Measurements from ENCODE around the gene EED.
A peak's percentile ranks its signal among the peaks of the same experiment; 100 is the strongest.
"Not testable (repeated sequence)": the region's sequence is repeated elsewhere in the genome, so short reads cannot be mapped to it uniquely, and the experiment has no call there.

Gene EED

DNA sequence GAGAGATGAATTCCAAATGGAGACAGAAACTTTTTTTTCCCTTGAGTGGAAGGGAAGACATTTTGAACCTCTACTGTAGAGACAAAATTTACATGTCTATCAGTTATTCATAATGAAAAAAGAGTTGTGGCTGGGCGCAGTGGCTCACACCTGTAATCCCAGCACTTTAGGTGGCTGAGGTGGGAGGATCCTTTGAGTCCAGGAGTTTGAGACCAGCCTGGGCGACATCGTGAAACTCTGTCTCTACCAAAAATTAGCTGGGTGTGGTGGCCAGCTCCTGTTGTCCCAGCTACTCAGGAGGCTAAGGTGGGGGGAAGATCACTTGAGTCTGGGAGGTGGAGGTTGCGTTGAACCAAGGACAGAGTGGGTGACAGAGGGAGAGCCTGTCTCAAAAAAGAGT, 4.1 kb downstream of the EED start:
- DNase-seq, result no peak

DNA sequence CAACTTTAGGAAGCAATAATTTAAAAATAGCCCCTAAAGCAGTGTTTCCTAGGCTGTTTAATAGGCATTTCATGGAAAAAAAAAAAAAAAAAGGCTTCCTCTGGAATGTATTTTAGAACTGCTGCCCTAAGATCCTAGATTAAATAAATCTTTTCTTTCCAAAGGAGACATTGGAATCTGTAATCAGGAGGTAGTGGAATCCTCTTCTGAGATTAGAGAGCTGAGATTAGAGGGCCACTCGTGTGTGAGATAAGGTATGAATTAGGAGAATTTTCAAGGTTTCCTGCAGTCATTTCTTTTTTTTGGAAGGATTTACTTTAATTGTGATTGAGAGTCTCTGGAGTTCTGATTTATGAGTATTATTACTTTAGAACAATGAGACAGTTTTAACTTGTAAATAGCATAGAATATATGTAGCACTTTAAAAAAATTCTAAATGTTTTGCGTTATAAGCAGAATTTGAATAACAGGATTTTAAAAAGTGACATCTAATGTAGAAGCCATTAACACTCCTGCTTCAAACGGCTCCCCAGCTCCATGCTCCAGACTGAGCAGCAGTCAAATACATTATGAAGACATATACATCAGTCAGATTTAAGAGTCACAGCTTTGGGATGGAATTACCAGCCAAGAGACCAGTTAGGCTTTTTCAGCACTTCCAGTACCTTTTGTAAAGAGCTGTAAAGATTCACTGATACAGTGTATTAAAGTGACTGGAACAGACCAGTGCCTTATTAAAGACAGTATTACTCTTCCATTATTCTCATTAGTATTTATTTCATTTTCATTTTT, 5.0 kb downstream of the EED start:
- no peak for DNase-seq

DNA sequence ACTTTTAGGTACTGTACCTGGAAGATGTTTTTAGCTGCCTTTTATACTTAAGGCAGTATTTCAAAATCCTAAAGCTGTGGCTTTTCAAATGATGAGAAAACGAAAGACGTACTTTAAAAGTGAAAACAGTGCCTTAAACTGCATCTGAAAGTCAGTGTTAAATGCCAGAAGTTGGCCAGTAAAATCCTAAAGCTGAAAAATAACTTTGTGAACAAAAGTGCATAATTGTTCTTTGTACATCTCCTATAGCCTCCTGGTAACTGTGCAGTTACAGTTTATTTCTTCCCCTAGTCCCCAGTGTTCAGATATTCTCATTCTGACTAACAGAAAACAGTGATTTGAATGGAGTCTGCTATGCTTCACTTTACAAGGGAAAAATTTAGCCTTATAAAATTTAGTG, 6.8 kb downstream of the EED start:
- DNase-seq, result no peak

DNA sequence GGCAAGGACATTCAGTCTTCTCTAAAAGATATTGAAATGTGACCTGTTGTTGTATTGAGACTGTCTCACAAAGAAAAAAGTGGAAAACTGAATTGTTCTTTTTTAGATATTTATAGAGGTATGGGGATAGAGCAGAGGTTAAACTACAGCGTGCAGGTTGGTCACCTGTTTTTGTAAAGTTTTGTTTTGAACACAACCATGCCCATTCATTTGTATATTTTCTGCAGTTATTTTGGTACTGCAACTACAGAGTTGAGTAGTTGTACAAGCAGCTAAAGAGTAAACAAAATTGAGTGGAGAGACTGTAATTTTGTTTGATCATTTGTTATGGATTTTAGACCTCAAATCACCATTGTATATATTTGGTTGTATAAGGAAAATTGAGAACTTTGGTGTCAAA, 11.3 kb downstream of the EED start:
- no peak for DNase-seq

DNA sequence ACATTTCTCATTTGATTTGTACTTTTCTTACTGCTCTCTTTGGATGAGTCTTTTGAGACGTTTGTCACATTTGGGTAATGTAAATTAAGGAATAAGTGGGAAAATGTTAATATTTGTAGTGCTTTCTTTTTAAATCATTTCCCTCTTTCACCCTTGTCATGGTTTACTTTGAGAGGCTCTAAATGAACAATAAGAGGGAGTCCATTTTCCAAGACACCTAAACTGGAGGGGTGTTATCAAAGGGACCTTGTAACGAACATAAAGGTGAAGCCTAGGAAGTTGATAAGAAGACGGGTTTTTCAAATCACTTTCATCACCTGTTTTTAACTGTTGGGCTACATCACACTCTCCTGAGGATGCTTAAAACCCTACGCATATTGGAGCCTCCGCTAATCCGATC, 12.1 kb downstream of the EED start:
- DNase-seq, result no peak

DNA sequence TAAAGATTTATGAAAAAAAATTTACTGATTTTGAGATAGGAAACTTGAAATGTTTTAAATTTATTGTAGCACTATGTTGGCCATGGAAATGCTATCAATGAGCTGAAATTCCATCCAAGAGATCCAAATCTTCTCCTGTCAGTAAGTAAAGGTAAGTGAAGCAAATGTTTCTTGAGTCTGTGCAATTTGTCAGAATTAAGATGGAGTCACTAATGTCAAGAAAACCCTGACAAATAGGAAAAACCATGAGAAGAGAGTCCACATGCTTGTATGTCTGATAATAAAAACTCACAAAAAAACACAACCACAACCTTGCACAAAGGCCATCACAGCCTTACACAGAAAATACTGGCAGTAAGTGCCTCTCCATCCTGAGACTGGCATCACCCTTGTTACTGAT, 12.9 kb downstream of the EED start:
- no peak for DNase-seq

DNA sequence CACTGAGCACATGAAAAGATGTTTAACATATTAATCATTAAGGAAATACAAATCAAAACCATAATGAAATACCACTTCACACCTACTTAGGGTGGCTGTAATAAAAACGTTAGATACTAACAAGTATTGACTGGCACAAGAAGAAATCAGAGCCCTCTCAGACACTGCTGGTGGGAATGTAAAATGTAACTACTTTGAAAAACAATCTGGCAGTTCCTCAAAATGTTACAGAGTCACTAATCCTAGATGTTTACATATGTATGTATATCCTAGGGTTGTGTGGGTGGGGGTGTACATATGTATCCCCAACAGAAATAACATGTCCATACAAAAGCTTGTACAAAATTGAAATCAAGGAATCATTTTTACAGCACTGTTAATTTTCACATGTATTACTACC, 15.2 kb downstream of the EED start:
- DNase-seq, result no peak

DNA sequence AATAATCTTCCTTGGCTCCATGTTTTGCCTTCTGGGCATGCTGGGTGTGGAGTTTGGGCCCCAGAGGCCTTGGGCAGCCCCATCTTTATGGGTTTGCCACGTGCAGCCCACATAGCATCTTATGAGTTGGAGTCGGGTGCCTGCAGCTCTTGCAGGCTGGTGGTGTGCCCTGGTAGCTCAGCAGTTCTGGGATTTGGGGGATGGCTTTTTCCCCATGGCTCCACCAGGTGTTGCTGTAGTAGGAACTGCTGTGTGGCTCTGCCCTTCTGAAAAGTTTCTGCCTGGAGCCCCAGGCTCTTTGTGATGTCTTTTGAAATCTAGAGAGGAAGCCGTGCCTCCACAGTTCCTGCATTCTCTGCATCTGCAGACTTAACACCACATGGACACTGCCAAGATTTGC, 16.8 kb downstream of the EED start:
- DNase-seq, result no peak

DNA sequence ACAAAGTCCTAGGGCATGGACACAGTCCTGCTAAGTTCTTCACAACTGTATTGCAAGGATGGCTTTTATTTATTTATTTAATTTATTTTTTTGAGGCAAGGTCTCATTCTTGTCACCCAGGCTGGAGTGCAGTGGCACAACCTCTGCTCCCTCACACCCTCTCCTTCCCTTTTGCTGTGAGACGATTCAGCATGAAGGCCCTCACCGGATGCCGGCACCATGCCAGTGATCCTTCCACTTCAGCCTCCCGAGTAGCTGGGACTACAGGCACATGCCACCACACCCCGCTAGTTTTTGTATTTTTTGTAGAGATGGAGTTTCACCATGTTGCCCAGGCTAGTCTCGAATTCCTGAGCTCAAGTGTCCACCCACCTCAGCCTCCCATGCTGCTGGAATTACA, 17.8 kb downstream of the EED start:
- no peak for DNase-seq

DNA sequence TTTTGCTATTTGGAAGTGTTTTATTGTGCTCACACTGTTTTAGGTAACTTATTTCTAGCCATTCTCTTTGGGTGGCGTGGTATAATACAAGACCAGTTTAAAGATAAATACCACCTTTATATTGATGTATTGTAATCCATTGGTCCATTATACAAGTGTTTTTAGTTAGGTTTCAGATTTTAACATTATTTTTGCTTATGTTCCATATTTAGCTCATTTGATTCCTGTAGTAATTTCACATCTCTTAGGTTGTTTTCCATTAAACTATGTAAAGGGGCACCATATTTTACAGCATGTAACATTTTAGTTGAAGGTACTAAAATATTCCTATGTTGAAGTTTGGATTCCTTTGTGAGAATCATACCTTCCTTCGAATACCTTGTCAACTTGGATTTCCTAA, 20.1 kb downstream of the EED start:
- no peak for DNase-seq

DNA sequence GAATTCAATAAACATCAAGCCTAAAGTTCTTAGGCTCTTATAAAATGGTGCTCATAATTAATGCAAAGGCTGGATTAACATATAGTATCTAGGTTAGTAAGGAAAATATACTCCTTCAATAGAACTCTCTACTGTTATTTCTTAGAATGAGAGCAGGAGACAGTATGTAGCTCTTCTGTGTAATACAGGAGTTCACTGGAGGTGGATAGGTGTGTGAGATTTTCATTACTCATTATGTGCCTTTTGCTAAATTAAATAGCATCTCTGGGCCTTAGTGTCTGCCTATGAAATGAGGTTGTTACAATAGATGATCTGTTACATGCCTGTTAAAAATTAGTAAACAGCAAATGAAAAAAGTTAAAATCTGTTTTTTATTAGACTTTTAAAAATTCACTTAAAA, 20.6 kb downstream of the EED start:
- no peak for DNase-seq

DNA sequence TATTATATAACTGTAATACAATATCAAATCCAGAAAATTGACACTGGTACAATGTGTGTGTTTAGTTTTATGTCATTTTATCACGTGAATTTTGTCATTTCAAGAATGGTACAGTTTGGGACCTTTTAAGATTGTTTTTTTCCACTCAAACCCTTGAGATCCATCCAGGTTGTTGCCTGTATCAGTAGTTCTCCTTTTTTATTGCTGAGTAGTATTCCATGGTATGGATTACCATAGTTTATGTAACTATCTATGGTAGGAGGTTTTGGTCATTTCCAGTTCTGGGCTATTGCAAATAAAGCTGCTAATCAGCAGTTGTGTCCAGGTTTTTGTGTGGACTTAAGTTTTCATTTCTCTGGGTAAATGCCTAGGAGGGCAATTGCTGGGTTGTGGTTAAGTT, 25.1 kb downstream of the EED start:
- DNase-seq, result no peak

DNA sequence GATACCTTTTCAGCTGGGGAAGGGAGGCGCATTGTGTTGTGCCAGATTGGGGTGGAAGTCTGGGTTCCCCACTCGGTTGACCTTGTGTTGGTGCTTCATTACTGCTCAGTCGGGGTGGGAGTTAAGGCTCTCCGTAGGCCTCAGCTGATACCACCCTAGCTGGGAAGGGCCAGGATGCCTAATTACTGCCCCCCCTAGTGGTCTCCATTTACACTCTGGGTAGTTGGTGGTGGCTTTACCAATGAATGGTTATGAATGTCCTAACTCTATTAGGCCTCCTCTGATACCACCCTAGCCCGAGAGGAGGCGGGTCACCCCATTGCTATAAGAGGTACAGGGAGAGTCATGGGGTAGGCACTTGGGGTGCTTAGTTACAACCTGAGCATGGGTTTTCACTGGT, 29.9 kb downstream of the EED start:
- DNase-seq, result no peak

DNA sequence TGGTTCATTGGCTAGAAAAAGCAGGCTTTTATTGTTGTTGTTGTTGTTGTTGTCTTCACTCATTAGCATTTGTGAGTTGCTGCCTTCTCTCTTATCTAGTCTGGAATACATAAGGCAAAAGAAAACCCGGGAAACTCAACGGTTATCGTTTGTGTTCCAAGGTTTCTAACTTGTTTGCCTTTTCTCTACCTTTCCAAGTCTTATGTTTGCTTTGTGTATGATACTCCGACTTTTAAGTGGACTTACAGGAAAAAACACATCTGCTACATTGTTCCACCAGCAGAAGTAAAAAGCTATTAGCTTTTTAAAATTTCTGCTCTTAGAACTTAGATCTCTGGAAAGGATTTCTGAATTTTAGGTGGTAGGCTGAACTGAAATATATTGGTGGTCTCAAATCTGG, 30.4 kb downstream of the EED start:
- DNase-seq, result no peak

DNA sequence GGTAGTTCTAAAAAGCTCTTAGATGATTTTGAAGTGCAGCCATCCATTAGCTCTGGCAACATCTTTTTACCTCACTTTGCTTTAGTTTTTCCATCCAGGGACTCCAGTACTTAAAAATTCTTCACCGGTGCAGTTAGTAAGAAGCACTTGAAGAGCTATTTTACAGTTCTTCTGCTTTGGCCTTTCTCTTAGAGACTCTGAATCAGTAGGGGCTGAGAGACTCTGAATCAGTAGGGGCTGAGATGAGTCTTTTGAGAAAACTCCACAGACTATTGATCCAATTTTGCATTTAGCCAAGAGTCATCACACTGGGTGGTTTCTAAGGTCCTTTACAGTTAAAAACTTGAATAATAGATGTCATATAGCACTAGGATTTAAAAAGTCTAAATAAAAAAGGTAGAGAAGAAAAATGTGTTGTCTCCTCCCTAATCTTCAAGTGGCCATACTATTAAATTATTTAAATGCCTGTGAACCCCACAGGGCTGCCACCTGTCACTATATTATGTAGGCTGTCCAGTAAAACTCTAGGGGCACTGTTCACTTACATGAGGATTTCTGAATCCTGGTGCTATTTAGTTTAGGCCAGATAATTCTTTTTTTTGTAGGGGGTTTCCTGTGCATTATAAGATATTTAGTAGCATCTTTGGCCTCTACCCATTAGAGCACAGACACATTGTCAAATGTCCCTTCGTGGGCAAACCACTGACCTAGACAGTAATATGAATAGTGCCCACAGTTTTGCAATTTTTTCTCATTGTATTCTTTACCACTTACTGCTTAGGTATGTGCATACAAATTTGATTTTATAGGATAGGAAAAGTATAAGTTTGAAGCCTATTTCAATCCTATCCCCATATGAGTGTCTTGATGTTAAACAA, 31.2 kb downstream of the EED start:
- DNase-seq, result no peak

DNA sequence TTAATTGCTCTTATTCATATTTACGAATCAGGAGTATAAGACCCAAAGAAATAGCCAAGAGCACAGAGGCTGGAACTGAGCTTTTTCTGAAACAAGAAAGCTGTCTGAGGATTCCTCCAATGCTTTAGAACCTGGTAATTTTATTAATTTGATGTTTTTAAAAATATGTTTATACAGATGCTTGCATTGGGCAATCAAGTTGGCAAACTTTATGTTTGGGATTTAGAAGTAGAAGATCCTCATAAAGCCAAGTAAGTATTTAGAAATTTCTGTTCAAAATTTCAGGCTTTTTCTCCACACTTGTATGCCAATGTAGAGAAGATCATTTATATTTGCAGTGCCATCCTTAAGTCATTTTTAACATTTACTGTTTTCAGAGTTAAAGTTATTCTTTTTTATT, 33.2 kb downstream of the EED start:
- DNase-seq, result no peak

DNA sequence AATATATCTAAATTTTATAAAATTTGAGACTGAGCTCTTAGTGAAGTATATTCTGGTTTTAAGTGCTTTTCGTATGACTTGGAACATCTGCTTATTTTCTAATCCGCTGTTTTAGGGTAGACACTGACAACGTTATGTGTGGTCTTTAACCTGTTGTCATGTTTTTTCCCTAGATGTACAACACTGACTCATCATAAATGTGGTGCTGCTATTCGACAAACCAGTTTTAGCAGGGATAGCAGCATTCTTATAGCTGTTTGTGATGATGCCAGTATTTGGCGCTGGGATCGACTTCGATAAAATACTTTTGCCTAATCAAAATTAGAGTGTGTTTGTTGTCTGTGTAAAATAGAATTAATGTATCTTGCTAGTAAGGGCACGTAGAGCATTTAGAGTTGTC, 33.7 kb downstream of the EED start:
- DNase-seq, result no peak

DNA sequence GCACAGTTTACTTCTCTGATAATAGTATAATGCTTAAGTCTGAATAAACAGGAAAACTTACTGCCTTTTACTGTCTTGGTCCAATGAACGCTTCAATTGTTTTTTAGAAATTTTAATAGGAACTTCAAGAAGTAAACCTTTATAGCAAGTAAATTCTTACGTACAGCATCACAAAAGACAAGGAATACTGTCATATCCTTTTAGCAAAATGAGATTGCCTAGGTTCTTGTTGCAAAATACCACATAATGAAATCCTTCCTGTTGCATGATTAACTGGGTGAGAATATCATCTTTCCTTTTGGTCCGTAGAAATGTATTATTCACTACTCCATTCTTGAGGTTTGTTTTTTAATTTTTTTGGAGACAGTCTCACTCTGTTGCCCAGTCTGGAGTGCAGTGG, 35.2 kb downstream of the EED start:
- no peak for DNase-seq

DNA sequence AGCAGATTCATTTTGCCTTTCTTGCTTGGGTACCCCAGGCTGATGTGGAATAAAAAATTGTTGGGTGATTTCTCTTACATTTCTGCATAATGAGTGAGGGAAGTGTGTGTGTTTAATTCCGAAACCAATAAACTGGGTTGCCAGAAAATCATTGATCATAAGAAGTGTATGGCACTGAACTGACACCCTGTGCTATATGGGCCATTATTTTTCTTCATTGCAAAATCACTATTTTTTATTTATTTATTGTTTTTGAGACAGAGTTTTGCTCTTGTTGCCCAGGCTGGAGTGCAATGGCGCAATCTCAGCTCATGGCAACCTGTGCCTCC, 42.9 kb downstream of the EED start:
- no peak for DNase-seq

DNA sequence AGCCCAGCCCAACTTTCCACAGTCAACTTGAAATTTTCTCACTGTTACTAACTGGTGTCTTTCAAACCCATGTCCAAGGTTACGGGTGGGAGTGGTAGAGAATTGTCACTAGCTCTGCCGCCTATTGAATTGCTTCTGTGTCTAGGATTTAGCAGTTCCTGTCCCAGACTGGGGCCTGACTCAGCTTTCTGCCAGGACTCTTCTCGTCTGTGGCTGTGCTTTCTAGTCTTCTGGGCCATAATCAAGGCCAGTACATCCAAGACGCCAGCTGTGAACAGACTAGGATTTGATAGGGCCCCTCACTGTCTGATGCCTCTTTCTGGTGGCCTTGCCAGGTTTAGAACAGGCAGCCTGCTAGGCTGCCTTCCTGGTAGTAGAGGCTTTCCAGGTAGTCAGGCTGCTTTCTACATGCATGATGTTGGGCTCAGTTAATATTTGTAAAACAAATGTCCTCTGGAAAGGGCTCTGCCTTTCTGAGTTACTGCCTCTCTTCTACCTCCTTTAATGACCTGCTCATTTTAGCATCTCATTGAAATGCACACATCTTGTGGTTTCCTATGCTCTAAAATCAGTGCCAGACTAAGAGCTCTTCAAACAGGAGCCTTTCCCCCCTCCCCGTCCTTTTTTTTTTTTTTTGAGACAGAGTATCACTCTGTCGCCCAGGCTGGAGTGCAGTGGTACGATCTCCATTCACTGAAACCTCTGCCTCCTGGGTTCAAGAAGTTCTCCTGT, 44.4 kb downstream of the EED start:
- no peak for DNase-seq

DNA sequence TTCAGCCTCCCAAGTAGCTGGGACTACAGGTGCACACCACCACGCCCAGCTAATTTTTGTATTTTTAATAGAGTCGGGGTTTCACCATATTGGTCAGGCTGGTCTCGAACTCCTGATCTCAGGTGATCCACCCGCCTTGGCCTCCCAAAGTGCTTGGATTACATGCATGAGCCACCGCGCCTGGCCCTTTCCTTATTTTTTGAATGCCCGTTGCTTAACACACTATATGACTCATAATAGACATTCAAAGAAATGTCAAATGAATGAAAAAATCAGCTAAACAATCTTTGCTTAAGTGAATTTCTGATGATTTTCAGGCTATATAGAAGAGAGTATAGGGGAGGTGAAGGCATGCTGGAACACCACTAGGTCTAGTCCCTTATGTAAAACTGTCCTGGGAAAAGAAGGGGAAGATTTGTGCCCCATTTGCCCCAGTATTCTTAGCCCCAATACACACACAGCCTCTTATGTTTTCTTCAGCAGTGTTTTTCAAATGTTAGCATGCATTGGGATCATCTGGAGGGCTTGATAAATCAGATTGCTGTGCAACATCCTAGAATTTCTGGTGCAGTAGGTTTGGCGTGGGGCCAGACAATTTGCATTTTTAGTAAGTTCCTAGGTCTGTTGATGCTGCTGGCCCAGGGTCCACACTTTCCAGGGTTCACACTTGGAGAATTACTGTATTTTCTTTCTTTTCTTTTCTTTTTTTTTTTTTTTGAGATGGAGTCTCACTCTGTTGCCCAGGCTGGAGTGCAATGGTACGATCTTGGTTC, 45.1 kb downstream of the EED start:
- not testable (repeated sequence) for DNase-seq

DNA sequence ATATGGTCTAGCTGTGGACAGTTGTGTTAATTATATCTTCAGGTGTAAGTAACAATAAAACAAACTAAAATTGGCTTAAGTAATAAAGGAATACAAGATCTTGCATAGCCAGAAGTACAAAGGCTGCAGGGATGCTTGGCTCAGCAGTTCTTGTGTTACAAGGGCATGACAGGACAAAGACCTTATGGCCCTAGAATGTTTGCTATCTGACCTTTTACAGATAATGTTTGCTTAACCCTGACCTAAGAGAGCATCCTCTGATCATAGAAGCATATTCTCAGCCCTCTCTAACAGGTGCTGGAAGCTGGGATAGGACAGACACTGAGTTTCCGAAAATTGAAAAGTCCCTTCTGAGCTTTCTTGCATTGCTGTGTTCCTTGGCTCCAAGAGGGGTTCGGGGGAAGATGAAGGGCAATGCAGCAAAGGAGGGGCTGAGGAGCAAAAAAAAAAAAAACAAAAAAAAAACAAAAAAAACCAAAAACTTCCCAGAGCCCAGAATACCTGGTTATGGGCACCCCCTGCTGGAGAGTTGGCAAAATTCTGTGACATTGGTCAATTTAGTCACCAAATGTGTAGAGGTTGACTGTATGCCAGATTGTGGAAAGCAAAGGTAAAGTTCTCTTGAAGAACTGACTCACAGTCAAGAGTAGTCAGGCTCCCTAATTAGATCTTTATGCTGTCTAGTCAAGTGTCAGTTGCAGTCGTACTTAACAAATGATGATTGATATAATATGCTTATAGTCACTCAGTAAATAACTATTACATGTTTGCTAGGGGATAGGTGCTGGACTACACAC, 47.1 kb downstream of the EED start:
- DNase-seq, result peak; percentile 8

All from right kidney (tissue), 1 donor.